Small intestine (tissue), 7 donors: ENCODE measurements around the gene UQCC3. TPM values are rescaled to one million over a fixed set of nuclear protein-coding genes. Genes with fewer than 3 reads are reported as not detected.

Source experiments
- DNase-seq, 2 donors: peaks; one replicate each; pipeline versions ENCODE4 v3.0.0 to v3.0.0-alpha.2; 2013
- FAIRE-seq: peaks from 2 replicates; lab custom pipeline; 2012; peaks lifted over from hg19 to GRCh38; lab: Jason Lieb, UNC
- H3K27ac ChIP-seq, 3 donors: one replicate each; pipeline ENCODE4 v1.5.1; 2013; ENCODE audit warnings: low read length in 2 of 3, mild to moderate bottlenecking in 2 of 3, control low read depth in 1 of 3, inconsistent platforms in 1 of 3, low read depth in 1 of 3, moderate library complexity in 1 of 3
- H3K27me3 ChIP-seq, 3 donors: one replicate each; pipeline ENCODE4 v1.6.1; 2013; ENCODE audit warnings: low read length in 3 of 3, inconsistent platforms in 1 of 3; ENCODE audit not compliant: control insufficient read depth in 3 of 3, insufficient read depth in 3 of 3
- H3K36me3 ChIP-seq, 3 donors: one replicate each; pipeline ENCODE4 v1.6.1; 2013; ENCODE audit warnings: low read length in 3 of 3, inconsistent platforms in 1 of 3, low read depth in 1 of 3, mild to moderate bottlenecking in 1 of 3, moderate library complexity in 1 of 3; ENCODE audit not compliant: control insufficient read depth in 3 of 3, insufficient read depth in 2 of 3
- H3K4me1 ChIP-seq, 3 donors: one replicate each; pipeline ENCODE4 v1.6.1; 2013; ENCODE audit warnings: low read length in 2 of 3, inconsistent platforms in 1 of 3, low read depth in 1 of 3, mild to moderate bottlenecking in 1 of 3, moderate library complexity in 1 of 3; ENCODE audit not compliant: control insufficient read depth in 3 of 3, insufficient read depth in 2 of 3
- H3K4me3 ChIP-seq, 3 donors: one replicate each; pipeline ENCODE4 v1.5.1; 2013; ENCODE audit warnings: low read length in 3 of 3, control low read depth in 1 of 3, inconsistent platforms in 1 of 3, low read depth in 1 of 3, mild to moderate bottlenecking in 1 of 3, moderate library complexity in 1 of 3
- H3K9me3 ChIP-seq, 2 donors: one replicate each; pipeline ENCODE4 v1.6.1; 2013; ENCODE audit warnings: low read depth in 1 of 2, low read length in 1 of 2; ENCODE audit not compliant: control insufficient read depth in 2 of 2, insufficient read depth in 1 of 2
- WGBS, 3 donors: extraction: QIAGEN DNeasy Blood & Tissue Kit; methylation state at CpG; one replicate each; pipeline ENCODE4 v1.1.7; 2013; 5-methylcytosine and 5-hydroxymethylcytosine counted together
- polyA plus RNA-seq, 4 donors: library from polyadenylated mRNA; stranded (reverse) in 3 of 4; unstranded in 1 of 4; fragments of 200-250 nt in 3 of 4; fragments of 120-200 nt in 1 of 4; gene quantifications; one replicate each; pipeline versions ENCODE4 v1.2.1 to v1.2.3, GENCODE V29; 2013
- donor health status: healthy with polysubstance abuse.
- donor health status: control.
- donor health status: control.
- donor health status: Bipolar disorder and iron deficiency.
- donor health status: healthy.

UQCC3 gene
- polyA plus RNA-seq, 4 donors = 11.4 to 34.9 (median 23.4) TPM

DNA sequence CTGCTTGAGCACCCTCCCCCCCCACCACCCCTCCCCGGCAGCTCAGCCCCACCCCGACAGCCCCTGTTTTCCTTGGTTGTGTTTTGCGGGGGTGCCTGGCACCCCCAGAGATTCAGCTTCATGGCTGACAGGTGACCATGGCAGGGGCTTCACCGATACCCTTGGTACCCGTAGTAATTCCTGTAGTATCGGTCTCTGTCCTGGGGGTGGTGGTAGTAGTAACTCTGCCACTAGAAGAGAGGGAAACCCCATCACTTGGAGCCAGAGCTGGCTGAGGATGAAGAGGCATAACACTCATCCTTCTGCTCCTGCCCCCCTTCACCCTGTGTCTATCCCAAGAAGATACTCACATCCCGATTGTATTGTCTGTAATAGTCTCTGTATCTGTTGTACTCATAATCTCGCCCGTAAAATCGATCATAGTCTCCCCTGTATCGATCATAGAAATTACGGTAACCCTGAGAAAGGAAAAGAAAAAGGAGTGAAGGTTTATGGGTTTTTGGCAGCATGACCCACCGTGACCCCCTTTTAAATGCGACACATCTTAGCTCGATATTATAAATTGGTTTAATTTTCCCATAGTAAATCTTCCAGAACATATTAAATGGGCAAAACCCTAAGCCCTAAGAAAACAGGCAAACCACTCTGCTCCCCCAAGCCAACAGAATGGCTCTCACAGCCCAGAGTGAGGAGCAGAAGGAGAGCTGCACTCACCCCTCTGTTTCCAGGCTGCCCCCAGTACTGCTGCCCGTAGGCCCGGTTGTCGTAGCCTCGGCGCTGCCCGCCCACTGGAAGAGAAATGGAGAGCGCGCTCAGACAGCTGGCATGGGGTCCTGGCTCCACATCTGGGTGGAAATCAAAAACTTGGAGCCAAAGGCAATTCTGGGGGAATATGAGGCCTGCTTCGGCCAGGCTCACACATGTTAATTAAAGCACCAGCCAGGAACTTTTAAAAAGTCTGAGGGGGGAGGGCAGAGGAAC lies 44.0 kb downstream of the UQCC3 start:
- Histone ChIP-seq H3K27ac (no peak overlapping the region), H3K36me3 (peaks cover 28 to 69% (median 36%) of the 10 kb centered on the region in 3 donors)
- FAIRE-seq = no peak

DNA sequence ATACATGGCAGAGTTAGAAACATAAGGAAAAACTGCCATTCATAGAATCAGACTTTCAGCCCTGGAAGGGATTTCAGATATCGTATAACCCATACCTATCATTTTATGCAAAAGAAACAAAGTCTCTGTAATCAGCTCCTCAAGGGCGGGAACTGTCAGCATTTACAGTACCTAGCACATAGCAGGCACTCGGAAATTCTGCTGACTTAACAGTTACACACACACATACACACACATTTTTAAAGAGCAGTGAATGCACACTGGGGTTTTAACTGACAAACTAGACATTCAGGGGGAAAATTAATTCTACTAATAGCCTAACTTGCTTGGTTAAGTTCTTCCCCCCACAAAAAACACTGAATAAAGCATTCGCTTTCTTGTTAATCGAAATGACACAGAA lies 44.7 kb downstream of the UQCC3 start:
- peaks cover 4 to 39% (median 8%) of the 10 kb centered on the region in 3 donors for H3K4me1 ChIP-seq
- H3K27me3 ChIP-seq = no peaks in the 10 kb centered on the region
- DNase-seq = peak in 1 of 2 donors; percentile 35
- no peak overlapping the region for H3K27ac ChIP-seq
- peaks cover 28 to 67% (median 40%) of the 10 kb centered on the region in 3 donors for H3K36me3 ChIP-seq
- no peak for FAIRE-seq
- no peaks in the 10 kb centered on the region for H3K9me3 ChIP-seq
- no peak overlapping the region for H3K4me3 ChIP-seq
- 65 to 85% (median 71%) methylated on average over 5 of the region's 5 CpGs for WGBS, 3 donors

More for the DNA sequence above, 44.0 kb downstream of the UQCC3 start:
- Histone ChIP-seq H3K9me3 (no peaks in the 10 kb centered on the region), H3K4me3 (no peak overlapping the region), H3K27me3 (no peaks in the 10 kb centered on the region), H3K4me1 (peaks cover 4 to 42% (median 10%) of the 10 kb centered on the region in 3 donors)
- no peak for DNase-seq
- WGBS, 3 donors = 88 to 90% (median 90%) methylated on average over 24 of the region's 24 CpGs

GRCh38 chr11:62716816-62717215 lies 45.3 kb downstream of the UQCC3 start:
- Histone ChIP-seq H3K4me3 (no peak overlapping the region), H3K27ac (peak overlapping the region in 1 of 3 donors; percentile 12), H3K4me1 (peaks cover 4 to 35% (median 8%) of the 10 kb centered on the region in 3 donors), H3K27me3 (no peaks in the 10 kb centered on the region), H3K36me3 (peaks cover 30 to 66% (median 41%) of the 10 kb centered on the region in 3 donors), H3K9me3 (no peaks in the 10 kb centered on the region)
- WGBS, 3 donors = 90 to 93% (median 92%) methylated on average over 11 of the region's 11 CpGs
- FAIRE-seq (no peak), DNase-seq (no peak)

GRCh38 chr11:62719302-62719978 lies 48.0 kb downstream of the UQCC3 start:
- peaks cover 0 to 21% (median 5%) of the 10 kb centered on the region in 3 donors for H3K4me1 ChIP-seq
- H3K27ac ChIP-seq = no peak overlapping the region
- no peak for FAIRE-seq

DNA sequence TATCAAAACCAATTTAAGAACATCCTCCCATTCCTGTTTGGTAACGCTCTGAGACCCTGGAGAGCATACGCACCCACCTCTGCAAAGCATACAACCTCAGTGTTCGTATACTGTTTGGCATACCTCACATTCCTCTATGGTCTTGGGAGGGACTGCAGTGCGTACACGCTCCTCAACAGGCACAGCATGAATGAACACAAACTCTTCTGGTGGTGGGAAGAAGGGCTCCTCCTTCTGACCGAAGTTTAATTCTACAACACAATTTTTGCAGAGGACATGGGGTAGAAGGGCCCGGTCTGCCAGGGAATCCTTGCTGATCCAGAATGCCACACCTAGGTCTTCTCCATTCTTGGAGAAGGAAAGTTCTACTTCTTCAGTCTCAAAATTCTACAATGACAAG lies 50.5 kb downstream of the UQCC3 start:
- WGBS, 3 donors = 70 to 84% (median 81%) methylated on average over 7 of the region's 7 CpGs
- FAIRE-seq (no peak), DNase-seq (no peak)
- Histone ChIP-seq H3K27me3 (no peaks in the 10 kb centered on the region), H3K4me1 (peaks cover 0 to 8% (median under 1%) of the 10 kb centered on the region in 3 donors), H3K27ac (no peak overlapping the region), H3K9me3 (no peaks in the 10 kb centered on the region), H3K36me3 (peaks cover 19 to 61% (median 35%) of the 10 kb centered on the region in 3 donors), H3K4me3 (no peak overlapping the region)

More at GRCh38 chr11:62719302-62719978, 48.0 kb downstream of the UQCC3 start:
- DNase-seq = no peak
- H3K4me3 ChIP-seq = no peak overlapping the region
- no peaks in the 10 kb centered on the region for H3K9me3 ChIP-seq
- whole genome bisulfite sequencing, 3 donors = 71 to 77% (median 71%) methylated on average over 2 of the region's 2 CpGs
- H3K27me3 ChIP-seq = no peaks in the 10 kb centered on the region
- H3K36me3 ChIP-seq = peaks cover 35 to 72% (median 55%) of the 10 kb centered on the region in 3 donors

Other genes with a start within 250 kb of the UQCC3 start
- gene AHNAK, start 124.9 kb upstream of the UQCC3 start, polyA plus RNA-seq = 100 to 1,000 TPM in 1 of 4 donors, 10 to 100 TPM in 3; 72.1 to 110 (median 86.8) TPM
- 1,000 to 10,000 TPM; 1,124 to 2,500 (median 2,087) TPM for gene EEF1G, start 97.8 kb upstream of the UQCC3 start, polyA plus RNA-seq
- gene TUT1, start 80.2 kb upstream of the UQCC3 start, polyA plus RNA-seq = 10 to 100 TPM in 3 of 4 donors, 1 to 10 TPM in 1; 7.8 to 20.1 (median 16.6) TPM
- gene MTA2, start 69.8 kb upstream of the UQCC3 start, polyA plus RNA-seq = 10 to 100 TPM; 40.5 to 64.7 (median 43.0) TPM
- gene EML3, start 58.9 kb upstream of the UQCC3 start, polyA plus RNA-seq = 10 to 100 TPM; 21.2 to 46.2 (median 35.5) TPM
- gene ROM1, start 58.4 kb upstream of the UQCC3 start, polyA plus RNA-seq = 1 to 10 TPM in 3 of 4 donors, under 1 TPM in 1; 0.54 to 8.4 (median 3.6) TPM
- gene B3GAT3, start 49.7 kb upstream of the UQCC3 start, polyA plus RNA-seq = 10 to 100 TPM; 16.3 to 39.3 (median 30.1) TPM
- 100 to 1,000 TPM in 2 of 4 donors, 10 to 100 TPM in 2; 38.6 to 310 (median 103) TPM for gene GANAB, start 25.1 kb upstream of the UQCC3 start, polyA plus RNA-seq
- 10 to 100 TPM in 2 of 4 donors, 1 to 10 TPM in 2; 7.3 to 17.0 (median 10.1) TPM for gene INTS5, start 18.4 kb upstream of the UQCC3 start, polyA plus RNA-seq
- 100 to 1,000 TPM in 3 of 4 donors, 10 to 100 TPM in 1; 56.7 to 156 (median 135) TPM for gene C11orf98, start 6.5 kb upstream of the UQCC3 start, polyA plus RNA-seq
- gene CSKMT, start 6.4 kb upstream of the UQCC3 start, polyA plus RNA-seq = 10 to 100 TPM in 2 of 4 donors, 1 to 10 TPM in 2; 7.0 to 18.6 (median 12.1) TPM
- gene LBHD1, start 594 bp downstream of the UQCC3 start, polyA plus RNA-seq = 1 to 10 TPM; 2.2 to 7.3 (median 6.3) TPM
- 100 to 1,000 TPM; 142 to 224 (median 161) TPM for gene UBXN1, start 7.4 kb downstream of the UQCC3 start, polyA plus RNA-seq
- 1 to 10 TPM in 1 of 4 donors, under 1 TPM in 2, not detected in 1; 0.27 to 5.5 (median 0.55) TPM for gene LRRN4CL, start 17.9 kb downstream of the UQCC3 start, polyA plus RNA-seq
- 10 to 100 TPM; 31.2 to 69.7 (median 50.4) TPM for gene BSCL2, start 35.8 kb downstream of the UQCC3 start, polyA plus RNA-seq
- gene GNG3, start 36.0 kb downstream of the UQCC3 start, polyA plus RNA-seq = 1 to 10 TPM in 1 of 4 donors, under 1 TPM in 1, not detected in 2; 0.75 to 9.0 TPM
- 10 to 100 TPM; 38.6 to 67.9 (median 44.1) TPM for gene HNRNPUL2, start 55.8 kb downstream of the UQCC3 start, polyA plus RNA-seq
- 10 to 100 TPM; 13.5 to 36.9 (median 31.4) TPM for gene TTC9C, start 56.8 kb downstream of the UQCC3 start, polyA plus RNA-seq
- 1 to 10 TPM in 3 of 4 donors, under 1 TPM in 1; 0.27 to 7.3 (median 4.5) TPM for gene ZBTB3, start 82.5 kb downstream of the UQCC3 start, polyA plus RNA-seq
- gene POLR2G, start 89.9 kb downstream of the UQCC3 start, polyA plus RNA-seq = 100 to 1,000 TPM in 1 of 4 donors, 10 to 100 TPM in 3; 67.5 to 130 (median 85.6) TPM
- gene TAF6L, start 99.7 kb downstream of the UQCC3 start, polyA plus RNA-seq = 10 to 100 TPM; 13.5 to 28.5 (median 16.7) TPM
- gene TMEM179B, start 115.7 kb downstream of the UQCC3 start, polyA plus RNA-seq = 10 to 100 TPM; 46.7 to 79.3 (median 59.2) TPM
- gene TMEM223, start 120.3 kb downstream of the UQCC3 start, polyA plus RNA-seq = 10 to 100 TPM; 15.7 to 31.6 (median 17.5) TPM
- gene NXF1, start 133.8 kb downstream of the UQCC3 start, polyA plus RNA-seq = 100 to 1,000 TPM in 2 of 4 donors, 10 to 100 TPM in 2; 48.2 to 188 (median 105) TPM
- 10 to 100 TPM; 22.6 to 43.4 (median 31.7) TPM for gene STX5, start 160.4 kb downstream of the UQCC3 start, polyA plus RNA-seq
- gene TEX54, start 161.2 kb downstream of the UQCC3 start, polyA plus RNA-seq = under 1 TPM in 1 of 4 donors, not detected in 3; 0.83 TPM
- 10 to 100 TPM; 30.3 to 47.5 (median 35.6) TPM for gene WDR74, start 167.9 kb downstream of the UQCC3 start, polyA plus RNA-seq
- gene SLC3A2, start 209.2 kb downstream of the UQCC3 start, polyA plus RNA-seq = 100 to 1,000 TPM; 124 to 200 (median 175) TPM
- gene CHRM1, start 249.7 kb downstream of the UQCC3 start, polyA plus RNA-seq = 1 to 10 TPM in 1 of 4 donors, under 1 TPM in 1, not detected in 2; 0.65 to 1.1 TPM